ENCODE measurements around the gene CDK6.

CDK6 gene

GRCh38 chr7:92656121-92656520 lies 180.3 kb downstream of the CDK6 start:
- Mint-ChIP-seq H3K36me3 (peaks cover 38% of the 10 kb centered on the region), H3K4me1 (ENCODE audit: low read depth) (peaks cover 53% of the 10 kb centered on the region), H3K27me3 (no peaks in the 10 kb centered on the region), H3K9me3 (ENCODE audit: low read depth) (no peaks in the 10 kb centered on the region), H3K4me3 (no peak overlapping the region), H3K27ac (peak overlapping the region; percentile 36)

GRCh38 chr7:92655346-92655884 lies 181.0 kb downstream of the CDK6 start:
- Mint-ChIP-seq H3K9me3 (ENCODE audit: low read depth) (no peaks in the 10 kb centered on the region), H3K4me3 (no peak overlapping the region), H3K27me3 (no peaks in the 10 kb centered on the region), H3K27ac (peak overlapping the region; percentile 36), H3K4me1 (ENCODE audit: low read depth) (peaks cover 53% of the 10 kb centered on the region), H3K36me3 (peaks cover 38% of the 10 kb centered on the region)

- Mint-ChIP-seq H3K4me3 (no peak overlapping the region), H3K9me3 (ENCODE audit: low read depth) (no peaks in the 10 kb centered on the region), H3K27me3 (no peaks in the 10 kb centered on the region), H3K4me1 (ENCODE audit: low read depth) (peaks cover 52% of the 10 kb centered on the region), H3K27ac (peak overlapping the region; percentile 47), H3K36me3 (peaks cover 28% of the 10 kb centered on the region)
Observed at GRCh38 chr7:92653136-92653535, 183.2 kb downstream of the CDK6 start.

GRCh38 chr7:92652536-92652935 lies 183.8 kb downstream of the CDK6 start:
- Mint-ChIP-seq H3K4me3 (no peak overlapping the region), H3K9me3 (ENCODE audit: low read depth) (no peaks in the 10 kb centered on the region), H3K36me3 (peaks cover 31% of the 10 kb centered on the region), H3K27ac (peak overlapping the region; percentile 80), H3K4me1 (ENCODE audit: low read depth) (peaks cover 54% of the 10 kb centered on the region), H3K27me3 (no peaks in the 10 kb centered on the region)

GRCh38 chr7:92650391-92650790 lies 186.0 kb downstream of the CDK6 start:
- H3K4me3 Mint-ChIP-seq, result no peak overlapping the region
- peaks cover 65% of the 10 kb centered on the region for H3K4me1 Mint-ChIP-seq (ENCODE audit: low read depth)
- no peaks in the 10 kb centered on the region for H3K27me3 Mint-ChIP-seq
- H3K36me3 Mint-ChIP-seq, result peaks cover 21% of the 10 kb centered on the region
- no peak overlapping the region for H3K27ac Mint-ChIP-seq
- no peaks in the 10 kb centered on the region for H3K9me3 Mint-ChIP-seq (ENCODE audit: low read depth)

- H3K27ac Mint-ChIP-seq, result peak overlapping the region; percentile 98
- peaks cover 26% of the 10 kb centered on the region for H3K36me3 Mint-ChIP-seq
- no peaks in the 10 kb centered on the region for H3K27me3 Mint-ChIP-seq
- peak overlapping the region; percentile 74 for H3K4me3 Mint-ChIP-seq
- H3K4me1 Mint-ChIP-seq (ENCODE audit: low read depth), result peaks cover 74% of the 10 kb centered on the region
- no peaks in the 10 kb centered on the region for H3K9me3 Mint-ChIP-seq (ENCODE audit: low read depth)
Observed at GRCh38 chr7:92648067-92648466, 188.3 kb downstream of the CDK6 start.

- H3K4me3 Mint-ChIP-seq, result peak overlapping the region; percentile 74
- H3K27me3 Mint-ChIP-seq, result no peaks in the 10 kb centered on the region
- peak overlapping the region; percentile 98 for H3K27ac Mint-ChIP-seq
- peaks cover 25% of the 10 kb centered on the region for H3K36me3 Mint-ChIP-seq
- no peaks in the 10 kb centered on the region for H3K9me3 Mint-ChIP-seq (ENCODE audit: low read depth)
- peaks cover 74% of the 10 kb centered on the region for H3K4me1 Mint-ChIP-seq (ENCODE audit: low read depth)
Observed at GRCh38 chr7:92647652-92648051, 188.7 kb downstream of the CDK6 start.

GRCh38 chr7:92647011-92647625 lies 189.3 kb downstream of the CDK6 start:
- Mint-ChIP-seq H3K9me3 (ENCODE audit: low read depth) (no peaks in the 10 kb centered on the region), H3K4me1 (ENCODE audit: low read depth) (peaks cover 75% of the 10 kb centered on the region), H3K27ac (peak overlapping the region; percentile 98), H3K36me3 (peaks cover 23% of the 10 kb centered on the region), H3K4me3 (no peak overlapping the region), H3K27me3 (no peaks in the 10 kb centered on the region)

- Mint-ChIP-seq H3K27me3 (no peaks in the 10 kb centered on the region), H3K4me3 (peak overlapping the region; percentile 67), H3K36me3 (peaks cover 21% of the 10 kb centered on the region), H3K27ac (peak overlapping the region; percentile 98), H3K4me1 (ENCODE audit: low read depth) (peaks cover 86% of the 10 kb centered on the region), H3K9me3 (ENCODE audit: low read depth) (no peaks in the 10 kb centered on the region)
Observed at GRCh38 chr7:92645114-92646061, 191.0 kb downstream of the CDK6 start.

GRCh38 chr7:92644406-92645113 lies 191.8 kb downstream of the CDK6 start:
- Mint-ChIP-seq H3K27ac (peak overlapping the region; percentile 98), H3K9me3 (ENCODE audit: low read depth) (no peaks in the 10 kb centered on the region), H3K36me3 (peaks cover 21% of the 10 kb centered on the region), H3K4me3 (no peak overlapping the region), H3K4me1 (ENCODE audit: low read depth) (peaks cover 95% of the 10 kb centered on the region), H3K27me3 (no peaks in the 10 kb centered on the region)

- peaks cover 96% of the 10 kb centered on the region for H3K4me1 Mint-ChIP-seq (ENCODE audit: low read depth)
- no peaks in the 10 kb centered on the region for H3K9me3 Mint-ChIP-seq (ENCODE audit: low read depth)
- H3K27ac Mint-ChIP-seq, result peak overlapping the region; percentile 98
- no peak overlapping the region for H3K4me3 Mint-ChIP-seq
- no peaks in the 10 kb centered on the region for H3K27me3 Mint-ChIP-seq
- peaks cover 21% of the 10 kb centered on the region for H3K36me3 Mint-ChIP-seq
Observed at GRCh38 chr7:92643821-92644220, 192.6 kb downstream of the CDK6 start.

GRCh38 chr7:92641921-92642511 lies 194.4 kb downstream of the CDK6 start:
- peak overlapping the region; percentile 46 for H3K4me3 Mint-ChIP-seq
- peak overlapping the region; percentile 98 for H3K27ac Mint-ChIP-seq
- no peaks in the 10 kb centered on the region for H3K9me3 Mint-ChIP-seq (ENCODE audit: low read depth)
- no peaks in the 10 kb centered on the region for H3K27me3 Mint-ChIP-seq
- peaks cover 16% of the 10 kb centered on the region for H3K36me3 Mint-ChIP-seq
- H3K4me1 Mint-ChIP-seq (ENCODE audit: low read depth), result peaks cover 85% of the 10 kb centered on the region

GRCh38 chr7:92639966-92640365 lies 196.4 kb downstream of the CDK6 start:
- peak overlapping the region; percentile 98 for H3K27ac Mint-ChIP-seq
- peaks cover 14% of the 10 kb centered on the region for H3K36me3 Mint-ChIP-seq
- H3K9me3 Mint-ChIP-seq (ENCODE audit: low read depth), result no peaks in the 10 kb centered on the region
- no peaks in the 10 kb centered on the region for H3K27me3 Mint-ChIP-seq
- peaks cover 76% of the 10 kb centered on the region for H3K4me1 Mint-ChIP-seq (ENCODE audit: low read depth)
- H3K4me3 Mint-ChIP-seq, result no peak overlapping the region

GRCh38 chr7:92639213-92639896 lies 197.0 kb downstream of the CDK6 start:
- Mint-ChIP-seq H3K27ac (peak overlapping the region; percentile 98), H3K9me3 (ENCODE audit: low read depth) (no peaks in the 10 kb centered on the region), H3K27me3 (no peaks in the 10 kb centered on the region), H3K36me3 (peaks cover 13% of the 10 kb centered on the region), H3K4me3 (peak overlapping the region; percentile 68), H3K4me1 (ENCODE audit: low read depth) (peaks cover 76% of the 10 kb centered on the region)

Measured in activated naive CD8-positive, alpha-beta T cell (primary cell).